Measurements from ENCODE around the gene IL36G.

IL36G gene

DNA sequence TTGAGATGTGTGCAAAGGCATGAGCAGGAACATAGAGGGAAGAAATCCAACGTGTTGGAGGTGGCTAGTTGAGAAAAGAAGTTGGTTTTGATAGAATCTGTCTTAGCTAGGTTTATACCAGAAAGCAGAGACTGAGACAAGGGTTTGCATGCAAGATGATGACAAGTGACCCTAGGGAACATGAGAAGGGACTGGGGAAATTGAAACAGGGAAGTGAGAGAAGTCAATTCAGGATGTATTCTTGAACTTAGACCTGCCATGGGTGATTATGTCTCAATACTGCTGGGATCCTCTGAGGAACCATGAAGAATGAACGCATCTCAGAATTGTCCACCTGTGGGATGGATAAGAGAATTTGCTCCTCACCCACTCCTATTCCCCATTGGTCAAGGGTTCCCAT is 47.9 kb downstream of the IL36G start:
- no peak for DNase-seq

GRCh38 chr2:113027691-113028090 is 49.9 kb downstream of the IL36G start:
- no peak for DNase-seq

- DNase-seq = no peak
Observed at GRCh38 chr2:113028112-113028511, 50.3 kb downstream of the IL36G start.

DNA sequence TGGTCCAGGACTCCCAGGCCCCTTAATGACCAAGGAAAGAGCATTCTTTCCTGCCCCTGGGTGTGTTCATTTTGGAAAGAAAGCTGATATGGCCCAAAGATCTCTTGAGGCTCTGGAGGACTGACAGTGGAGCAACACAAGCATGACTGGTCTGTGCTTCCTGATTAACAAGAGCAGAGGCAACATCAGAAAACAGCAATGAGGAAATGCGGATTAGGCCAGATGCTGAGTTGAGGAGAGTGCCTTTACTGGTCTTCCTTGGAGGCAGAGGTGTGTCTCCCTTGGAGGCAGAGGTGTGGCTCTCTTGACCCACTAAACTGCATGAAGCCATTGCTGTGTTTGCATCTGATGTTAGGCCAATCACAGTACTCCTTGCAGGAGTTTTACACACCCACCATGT is 54.9 kb downstream of the IL36G start:
- no peak for DNase-seq

DNA sequence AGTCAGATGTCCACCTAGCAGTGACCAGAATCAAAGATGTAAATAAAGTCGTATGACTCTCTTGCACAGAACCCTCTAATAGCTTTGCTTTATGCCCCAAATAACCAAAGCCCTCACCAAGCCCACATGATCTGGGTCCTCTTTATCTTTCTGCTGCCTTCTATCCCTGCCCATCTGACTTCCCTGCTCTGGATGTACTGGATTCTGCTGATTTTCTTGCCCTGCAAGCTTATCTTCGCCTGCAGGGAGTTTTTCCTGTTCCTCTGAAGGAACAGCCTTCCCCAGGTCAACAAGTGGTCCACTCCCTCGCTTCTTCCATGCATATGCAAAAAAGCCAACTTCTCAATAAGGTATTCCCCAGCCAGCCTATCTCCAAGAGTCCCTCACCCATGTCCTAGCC is 56.2 kb downstream of the IL36G start:
- no peak for DNase-seq

Data from EL (cell line).